Breast epithelium (tissue), 3 donors: ENCODE results near the gene APEH.

ENCODE experiments used
- CTCF ChIP-seq, 3 donors: fragments of 450-650 bp; IDR thresholded peaks; one replicate each; pipeline ENCODE4 v1.5.1; 2016 to 2017; ENCODE audit warnings: antibody characterized with exemption in 3 of 3, mild to moderate bottlenecking in 3 of 3, moderate library complexity in 3 of 3
- POLR2A ChIP-seq: fragments of 450-650 bp; IDR thresholded peaks from one replicate; pipeline ENCODE4 v1.6.1; 2016; ENCODE audit warnings: antibody characterized with exemption, mild to moderate bottlenecking, moderate library complexity

GRCh38 chr3:49657208-49657915 is 16.8 kb upstream of the APEH start:
- TF ChIP-seq CTCF (IDR thresholded peaks at IDR 0.05), result no peak
- no peak for TF ChIP-seq POLR2A
